ENCODE results near the gene MYO15A. TPM values are rescaled to one million over a fixed set of nuclear protein-coding genes. Genes with fewer than 3 reads are reported as not detected.

The MYO15A gene
- total and polyA plus RNA-seq, 2 experiments from 2014 or later, result 1.0 to 2.2 TPM

GRCh38 chr17:18183334-18184142 is 75.0 kb downstream of the MYO15A start, which contains the start of gene ALKBH5:
ALKBH5 (plus strand) TSS chr17:18183828; CDS start chr17:18184244, 416 bp downstream.
- Mint-ChIP-seq H3K4me3 (peak within 1 kb of the TSS; percentile 94), H3K4me1 (peaks cover 44% of the 10 kb centered on the region), H3K27me3 (ENCODE audit: insufficient read depth, low read depth, poor library complexity) (peaks cover 12% of the 10 kb centered on the region), H3K9me3 (no peaks in the 10 kb centered on the region), H3K36me3 (ENCODE audit: low read depth) (peaks cover 27% of the 10 kb centered on the region), H3K27ac (peak within 1 kb of the TSS; percentile 99)
- ATAC-seq (peak; percentile 89), DNase-seq (ENCODE audit: low spot score) (peak; percentile 99)
- Histone ChIP-seq H3K4me3 (peak within 1 kb of the TSS; percentile 67), H4K20me1 (replicated peaks; ENCODE audit: insufficient read depth) (peaks cover 39% of the 10 kb centered on the region), H3K36me3 (ENCODE audit: insufficient read depth) (peaks cover 7% of the 10 kb centered on the region; the same call in 1 of the 2 replicates), H3F3A (replicated peaks; ENCODE audit: low read depth) (peaks cover 20% of the 10 kb centered on the region), H3K79me2 (replicated peaks; ENCODE audit: insufficient read depth) (peaks cover 44% of the 10 kb centered on the region), H3K27me3 (ENCODE audit: insufficient read depth) (no peaks in the 10 kb centered on the region), H3K4me1 (ENCODE audit: insufficient read depth) (peaks cover 26% of the 10 kb centered on the region), H3K4me2 (peak within 1 kb of the TSS; percentile 100), H2AFZ (peak within 1 kb of the TSS; percentile 56), H3K9me2 (ENCODE audit: insufficient read depth) (no peaks in the 10 kb centered on the region), H3K27ac (ENCODE audit: low read depth) (peak within 1 kb of the TSS; percentile 85)
- TF ChIP-seq NANOG (IDR thresholded peaks at IDR 0.05; ENCODE audit: borderline replicate concordance), result no peak
- TF ChIP-seq ZNF331 (CRISPR knock-in tag; IDR thresholded peaks at IDR 0.05; ENCODE audit: low read depth), result no peak
- TF ChIP-seq ETS1 (IDR thresholded peaks at IDR 0.05), result peak; percentile 39; the same call in 1 of the 2 replicates
- no peak for TF ChIP-seq STAT1 (IDR thresholded peaks at IDR 0.05; ENCODE audit: unreplicated experiment)
- no peak for TF ChIP-seq EZH2 (IDR thresholded peaks at IDR 0.05; ENCODE audit: low read depth, unreplicated experiment)
- TF ChIP-seq CREB1 (CRISPR knock-in tag; IDR thresholded peaks at IDR 0.05; ENCODE audit: low read depth), result peak; percentile 87
- no peak for TF ChIP-seq EZH2phosphoT487 (IDR thresholded peaks at IDR 0.05; ENCODE audit: unreplicated experiment)
- TF ChIP-seq JUNB (IDR thresholded peaks at IDR 0.05; ENCODE audit: unreplicated experiment), result no peak
- no peak for TF ChIP-seq REST (IDR thresholded peaks at IDR 0.05; ENCODE audit: unreplicated experiment)
- TF ChIP-seq POLR2AphosphoS5 (IDR thresholded peaks at IDR 0.05; ENCODE audit: low read depth), result peak; percentile 68
- no peak for TF ChIP-seq ZNF114 (CRISPR knock-in tag; IDR thresholded peaks at IDR 0.05)
- peak; percentile 27 to 30 for TF ChIP-seq CTCF (conservative IDR thresholded peaks at IDR 0.05; ENCODE audit: low read depth in 2 of 2)
- TF ChIP-seq ZNF462 (CRISPR knock-in tag; IDR thresholded peaks at IDR 0.05), result no peak

All from GM23338 (cell line).